SK-N-SH (cell line): ENCODE measurements around the gene PRADC1. TPM values are rescaled to one million over a fixed set of nuclear protein-coding genes. Genes with fewer than 3 reads are reported as not detected.

Source experiments
- CTCF ChIA-PET: fragments of 300-600, 350-600 bp; formaldehyde crosslinking; extraction: SDS; loops from one replicate; lab custom pipeline; 2021; lab: Yijun Ruan, JAX
- POLR2A ChIA-PET: fragments of 350-600 bp; sonication (Branson Sonifier 250); formaldehyde crosslinking; extraction: SDS; loops from one replicate; lab custom pipeline; 2020; ENCODE audit warnings: antibody characterized with exemption, inconsistent platforms; lab: Yijun Ruan, JAX
- DNase-seq: peaks from one replicate; pipeline ENCODE4 v3.0.0; 2012
- H2AFZ ChIP-seq: fragments of 200-600 bp; sonication (generic); 2 replicates; pipeline ENCODE4 v1.8.1; 2016; ENCODE audit warnings: antibody characterized with exemption, mild to moderate bottlenecking, low read depth
- H3F3A ChIP-seq: fragments of 200-600 bp; sonication (generic); replicated peaks from 2 replicates; pipeline ENCODE3; 2016; ENCODE audit warnings: antibody characterized with exemption, mild to moderate bottlenecking; ENCODE audit not compliant: insufficient read depth
- H3K27ac ChIP-seq, 2 experiments: fragments of 200-500 bp in 1 of 2; fragments of 200-600 bp in 1 of 2; sonication (Bioruptor generic) in 1 of 2; sonication (generic), shearing (Covaris generic) in 1 of 2; 2 replicates each; pipeline versions ENCODE4 v1.5.1 to v1.6.1; 2014 to 2016; ENCODE audit warnings: low read depth in 2 of 2, inconsistent platforms in 1 of 2, low read length in 1 of 2, mild to moderate bottlenecking in 1 of 2, mixed read lengths in 1 of 2
- H3K27me3 ChIP-seq: fragments of 200-600 bp; sonication (generic), shearing (Covaris generic); 2 replicates; pipeline ENCODE4 v1.6.1; 2016; ENCODE audit warnings: mixed run types; ENCODE audit not compliant: insufficient read depth
- H3K36me3 ChIP-seq, 2 experiments: fragments of 200-500 bp in 1 of 2; fragments of 200-600 bp in 1 of 2; sonication (Bioruptor generic) in 1 of 2; sonication (generic) in 1 of 2; replicated peaks in 1 of 2; 2 replicates each; pipeline versions ENCODE3 to v1.5.1; 2014 to 2016; ENCODE audit warnings: low read length in 1 of 2, mild to moderate bottlenecking in 1 of 2; ENCODE audit not compliant: insufficient read depth in 2 of 2, control insufficient read depth in 1 of 2
- H3K4me1 ChIP-seq, 2 experiments: fragments of 200-500 bp in 1 of 2; fragments of 200-600 bp in 1 of 2; sonication (Bioruptor generic) in 1 of 2; sonication (generic), shearing (Covaris generic) in 1 of 2; 2 replicates each; pipeline versions ENCODE4 v1.5.1 to v1.6.1; 2014 to 2016; ENCODE audit warnings: low read depth in 1 of 2, low read length in 1 of 2, mixed run types in 1 of 2; ENCODE audit not compliant: insufficient read depth in 2 of 2, control insufficient read depth in 1 of 2
- H3K4me2 ChIP-seq: fragments of 200-600 bp; sonication (generic), shearing (Covaris generic); 2 replicates; pipeline ENCODE4 v1.6.1; 2017; ENCODE audit warnings: mixed run types
- H3K4me3 ChIP-seq, 2 experiments: fragments of 200-500 bp in 1 of 2; fragments of 200-600 bp in 1 of 2; sonication (Bioruptor generic) in 1 of 2; sonication (generic), shearing (Covaris generic) in 1 of 2; 2 replicates each; pipeline versions ENCODE4 v1.5.1 to v1.8.1; 2014 to 2016; ENCODE audit warnings: low read depth in 2 of 2, inconsistent platforms in 1 of 2, low read length in 1 of 2, mild to moderate bottlenecking in 1 of 2, mixed read lengths in 1 of 2, moderate library complexity in 1 of 2
- H3K79me2 ChIP-seq: fragments of 200-600 bp; sonication (generic); 2 replicates; pipeline ENCODE4 v1.8.1; 2017; ENCODE audit warnings: mild to moderate bottlenecking; ENCODE audit not compliant: insufficient read depth
- H3K9ac ChIP-seq: fragments of 200-600 bp; sonication (generic); 2 replicates; pipeline ENCODE4 v1.6.1; 2017; ENCODE audit warnings: mixed run types
- H3K9me2 ChIP-seq: fragments of 200-600 bp; sonication (generic); 2 replicates; pipeline ENCODE4 v1.6.1; 2017; ENCODE audit warnings: mixed run types
- H3K9me3 ChIP-seq: fragments of 200-600 bp; sonication (generic); 2 replicates; pipeline ENCODE4 v1.6.1; 2017; ENCODE audit warnings: mixed run types, mild to moderate bottlenecking, moderate library complexity
- H4K20me1 ChIP-seq: fragments of 200-600 bp; sonication (generic); 2 replicates; pipeline ENCODE4 v1.6.1; 2017; ENCODE audit warnings: mild to moderate bottlenecking, mixed run types; ENCODE audit not compliant: insufficient read depth
- CHD2 ChIP-seq: fragments of 150-350 bp; IDR thresholded peaks from 2 replicates; pipeline ENCODE4 v1.6.1; 2018; ENCODE audit warnings: low read length; ENCODE audit not compliant: partially characterized antibody
- CTCF ChIP-seq: fragments of 200-600 bp; sonication (generic); IDR thresholded peaks from 2 replicates; pipeline ENCODE4 v1.6.1; 2017; ENCODE audit warnings: antibody characterized with exemption, mild to moderate bottlenecking, moderate library complexity
- ELF1 ChIP-seq: IDR thresholded peaks from 2 replicates; pipeline ENCODE4 v1.4.0; 2012
- EP300 ChIP-seq, 2 experiments: IDR thresholded peaks; 2 replicates each; pipeline versions ENCODE4 v1.4.0 to v1.6.1; 2012; ENCODE audit warnings: borderline replicate concordance in 1 of 2, low read depth in 1 of 2, low read length in 1 of 2
- EZH2phosphoT487 ChIP-seq: fragments of 200-600 bp; sonication (generic); IDR thresholded peaks from 2 replicates; pipeline ENCODE4 v1.6.1; 2017; ENCODE audit warnings: low read depth, mixed run types, mild to moderate bottlenecking, antibody characterized with exemption, moderate library complexity, borderline replicate concordance
- GABPA ChIP-seq: IDR thresholded peaks from 2 replicates; pipeline ENCODE4 v1.4.0; 2012; ENCODE audit warnings: low read depth, mild to moderate bottlenecking
- MEF2A ChIP-seq: IDR thresholded peaks from 2 replicates; pipeline ENCODE4 v1.4.0; 2012; ENCODE audit warnings: low read depth, borderline replicate concordance
- NRF1 ChIP-seq: IDR thresholded peaks from 2 replicates; pipeline ENCODE4 v1.6.1; 2012; ENCODE audit warnings: low read depth, mild to moderate bottlenecking, low read length
- RAD21 ChIP-seq: IDR thresholded peaks from 2 replicates; pipeline ENCODE4 v1.6.1; 2012; ENCODE audit warnings: mild to moderate bottlenecking, low read length
- RCOR1 ChIP-seq: fragments of 150-350 bp; IDR thresholded peaks from 2 replicates; pipeline ENCODE4 v1.6.1; 2017; ENCODE audit warnings: antibody characterized with exemption, low read length
- REST ChIP-seq: IDR thresholded peaks from 2 replicates; pipeline ENCODE4 v1.6.1; 2012; ENCODE audit warnings: mild to moderate bottlenecking, low read depth, low read length, moderate library complexity
- SIN3A ChIP-seq: IDR thresholded peaks from 2 replicates; pipeline ENCODE4 v1.6.1; 2012; ENCODE audit warnings: low read depth, mild to moderate bottlenecking, low read length, moderate library complexity, borderline replicate concordance
- USF2 ChIP-seq: fragments of 150-350 bp; IDR thresholded peaks from 2 replicates; pipeline ENCODE4 v1.6.1; 2017; ENCODE audit warnings: antibody characterized with exemption, low read length, low read depth, borderline replicate concordance
- WGBS: methylation state at CpG from one replicate; pipeline ENCODE4 v1.1.6; 2017; ENCODE audit warnings: low lambda C conversion rate; 5-methylcytosine and 5-hydroxymethylcytosine counted together
- polyA plus RNA-seq, 3 experiments: library from polyadenylated mRNA; depleted of rRNA; stranded (reverse); fragments of >200 nt; gene quantifications; 2 replicates each; pipeline ENCODE4 v1.2.3, GENCODE V29; 2012

PRADC1 gene
- polyA plus RNA-seq, 1 of the 3 experiments (the other 2 are of a cell fraction): 8.5 TPM

- TF ChIP-seq USF2: no peak
- TF ChIP-seq SIN3A: no peak
- TF ChIP-seq EZH2phosphoT487: no peak
- no peak for TF ChIP-seq NRF1
- no peak for TF ChIP-seq GABPA
- no peak for TF ChIP-seq RCOR1
- TF ChIP-seq CHD2: no peak
- no peak for TF ChIP-seq CTCF
These were observed 48.2 kb upstream of the PRADC1 start (continued) for GRCh38 chr2:73281244-73281643.

- H3F3A ChIP-seq: no peaks in the 10 kb centered on the region
- H2AFZ ChIP-seq: no peak overlapping the region
- TF ChIP-seq CTCF (no peak), ELF1 (no peak), RCOR1 (no peak), RAD21 (no peak), REST (peak; percentile 88), MEF2A (no peak), EP300 (IDR thresholded peaks at IDR 0.05; ENCODE audit: borderline replicate concordance in 1 of 2, low read depth in 1 of 2, low read length in 1 of 2) (no peak)
- peaks cover 6% of the 10 kb centered on the region; the same call in 1 of the 2 replicates for H3K79me2 ChIP-seq
- DNase-seq: no peak
- H3K4me3 ChIP-seq: no peak overlapping the region
- H3K4me1 ChIP-seq: peaks cover 6 to 11% of the 10 kb centered on the region in 2 experiments; a peak in 1 of 4 replicates
- H3K9ac ChIP-seq: no peak overlapping the region
- CTCF ChIA-PET: interaction anchor here (1.4 to 6.0 kb wide), 2 partner anchors 10 to 103 kb away, joined by 5 to 25 read pairs; no protein-coding TSS in a partner anchor
- H3K9me2 ChIP-seq: no peaks in the 10 kb centered on the region
- no peak overlapping the region for H3K27ac ChIP-seq
- no peaks in the 10 kb centered on the region for H3K36me3 ChIP-seq
- no peaks in the 10 kb centered on the region for H3K9me3 ChIP-seq
- no peaks in the 10 kb centered on the region; the same call in 1 of the 2 replicates for H4K20me1 ChIP-seq
- H3K4me2 ChIP-seq: no peak overlapping the region
- POLR2A ChIA-PET: no interaction called here
- WGBS: 88% methylated on average over 9 of the region's 9 CpGs
- H3K27me3 ChIP-seq: no peaks in the 10 kb centered on the region
These were observed 46.8 kb upstream of the PRADC1 start for GRCh38 chr2:73279852-73280251.
